Activated CD8-positive, alpha-beta memory T cell treated with anti-CD3 and anti-CD28 coated beads, Interleukin-2, amount 50 U/mL, for 4 hours (primary cell): ENCODE measurements around the gene USP10.
A peak's percentile ranks its signal among the peaks of the same experiment; 100 is the strongest.

ENCODE experiments used
- DNase-seq: peaks from one replicate; pipeline ENCODE4 v3.0.0-alpha.2; 2020

USP10 gene

GRCh38 chr16:84700446-84701300, 873 bp downstream of the USP10 start:
- DNase-seq = peak; percentile 24

GRCh38 chr16:84703681-84704080, 3.9 kb downstream of the USP10 start:
- DNase-seq = no peak

DNA sequence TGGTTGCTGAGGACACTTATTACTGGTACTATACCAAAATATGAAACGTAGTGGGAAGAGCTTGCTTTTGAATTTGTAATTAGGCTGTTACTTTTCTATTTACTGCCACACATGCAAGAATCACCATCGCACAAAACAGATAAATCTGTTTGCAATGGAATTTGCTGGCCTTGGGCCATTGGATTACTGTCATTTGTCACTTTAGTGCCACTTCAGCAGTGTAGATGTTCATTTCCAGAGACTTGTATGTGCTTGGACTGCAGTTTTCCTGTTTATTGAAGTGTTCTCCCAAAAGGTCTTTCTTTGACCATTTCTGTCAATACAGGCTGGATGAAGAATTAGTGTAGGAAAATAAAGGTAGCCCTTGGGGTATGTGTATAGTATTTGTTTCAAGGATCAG, 4.5 kb downstream of the USP10 start:
- DNase-seq = no peak

DNA sequence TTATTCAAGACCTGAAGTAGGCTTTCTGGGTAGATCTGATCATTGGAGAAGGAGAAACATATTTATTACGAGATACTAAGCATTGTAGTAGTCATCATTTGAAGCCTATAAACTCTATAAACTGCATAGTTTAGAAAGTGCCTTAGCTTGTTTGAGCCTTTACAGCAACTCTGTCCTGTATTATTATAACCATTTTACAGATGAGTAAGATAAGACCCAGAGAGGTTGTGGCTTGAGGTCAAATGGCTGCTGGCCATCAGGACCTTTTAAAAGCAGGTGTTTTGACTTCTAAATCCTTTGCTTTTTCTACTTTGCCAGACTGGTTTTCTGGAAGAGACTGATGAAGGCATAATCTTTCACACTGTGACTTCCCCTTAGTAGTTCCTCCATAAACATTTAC, 7.1 kb downstream of the USP10 start:
- no peak for DNase-seq

GRCh38 chr16:84709609-84710008, 9.8 kb downstream of the USP10 start:
- DNase-seq = no peak

- no peak for DNase-seq
Observed at GRCh38 chr16:84710686-84711085, 10.9 kb downstream of the USP10 start.

- DNase-seq = no peak
Observed at GRCh38 chr16:84712138-84712671, 12.4 kb downstream of the USP10 start.

DNA sequence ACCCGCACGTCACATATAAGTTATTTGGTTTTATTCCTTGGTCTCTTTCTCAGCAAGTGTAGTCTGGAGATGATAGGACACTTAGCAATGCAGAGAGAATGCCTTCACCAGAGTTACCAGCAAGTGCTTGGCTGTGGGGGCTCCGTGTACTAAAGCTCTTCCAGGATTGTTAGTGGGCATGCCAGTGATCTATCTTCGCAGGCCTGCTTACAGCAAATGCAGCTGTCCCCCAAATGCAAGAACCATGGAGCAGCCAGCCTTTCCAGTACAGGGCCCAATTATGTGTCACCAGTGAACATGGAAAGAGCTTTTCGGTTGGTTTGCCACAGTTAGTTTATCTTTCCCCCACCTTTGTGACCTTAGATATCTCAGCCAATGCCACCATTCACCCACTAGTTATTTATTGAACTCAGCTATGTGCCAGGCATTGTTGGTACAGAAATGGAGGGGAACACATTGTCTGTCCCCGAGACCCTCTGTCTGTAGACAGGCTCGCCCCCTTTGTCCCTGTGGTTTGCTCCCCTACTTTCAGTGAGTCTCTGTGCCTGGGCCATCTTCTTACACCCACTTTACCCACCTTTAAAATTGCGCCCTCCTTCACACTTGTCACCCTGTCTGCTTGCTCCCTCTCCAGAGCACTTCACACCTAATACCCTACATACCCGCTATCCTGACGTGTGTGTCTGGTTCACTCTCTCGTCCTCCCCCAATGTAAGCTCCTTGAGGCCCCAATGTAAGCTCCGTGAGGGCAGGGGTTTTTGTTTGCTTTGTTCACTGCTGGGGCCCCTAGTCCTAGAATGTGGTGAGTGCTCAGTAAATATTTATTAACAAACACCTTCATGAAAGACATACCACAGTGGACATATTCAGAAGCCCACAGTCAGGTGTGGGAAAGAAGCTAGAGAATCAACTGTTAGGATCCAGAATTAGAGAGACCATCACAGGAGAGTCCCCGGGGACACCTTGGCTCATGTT, 13.3 kb downstream of the USP10 start:
- no peak for DNase-seq

DNA sequence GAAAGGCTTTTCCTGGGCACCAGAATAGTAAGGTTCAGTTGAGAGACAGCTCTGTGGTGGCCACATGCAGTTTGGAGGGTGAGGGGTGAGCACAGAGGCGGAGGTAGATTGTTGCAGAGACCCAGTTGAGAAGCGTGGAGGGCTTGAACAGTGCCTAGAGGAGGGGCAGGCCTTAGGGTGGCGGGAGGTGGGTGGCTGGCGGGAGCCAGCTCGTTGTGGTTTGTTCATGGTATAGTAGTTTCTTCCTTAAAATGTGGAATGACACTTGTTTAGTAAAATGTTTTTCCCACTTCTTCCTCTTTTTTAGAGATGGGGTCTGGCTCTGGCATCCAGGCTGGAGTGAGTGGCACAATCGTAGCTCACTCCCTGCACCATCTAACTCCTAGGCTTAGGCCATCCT, 14.2 kb downstream of the USP10 start:
- no peak for DNase-seq

- DNase-seq = no peak
Observed at GRCh38 chr16:84715424-84715823, 15.6 kb downstream of the USP10 start.

GRCh38 chr16:84715854-84716253, 16.1 kb downstream of the USP10 start:
- DNase-seq = no peak

DNA sequence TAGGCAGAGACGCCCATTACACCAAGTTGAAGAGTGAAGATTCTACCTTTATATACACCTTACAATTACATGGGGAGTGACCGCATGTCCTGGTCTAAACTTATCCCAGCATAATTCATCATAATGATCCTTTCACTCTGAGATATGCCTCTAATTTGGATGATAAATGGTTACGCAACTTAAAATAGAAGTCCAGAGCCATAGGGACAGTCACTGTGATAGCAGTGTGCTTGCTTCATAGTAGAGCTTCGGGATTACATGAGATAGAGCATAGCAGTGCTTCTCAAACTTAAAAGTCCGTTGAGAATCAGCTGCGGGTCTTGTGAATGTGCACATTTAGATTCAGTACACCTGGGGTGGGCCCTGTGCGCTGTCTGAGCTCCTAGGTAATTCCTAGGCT, 16.9 kb downstream of the USP10 start:
- no peak for DNase-seq

DNA sequence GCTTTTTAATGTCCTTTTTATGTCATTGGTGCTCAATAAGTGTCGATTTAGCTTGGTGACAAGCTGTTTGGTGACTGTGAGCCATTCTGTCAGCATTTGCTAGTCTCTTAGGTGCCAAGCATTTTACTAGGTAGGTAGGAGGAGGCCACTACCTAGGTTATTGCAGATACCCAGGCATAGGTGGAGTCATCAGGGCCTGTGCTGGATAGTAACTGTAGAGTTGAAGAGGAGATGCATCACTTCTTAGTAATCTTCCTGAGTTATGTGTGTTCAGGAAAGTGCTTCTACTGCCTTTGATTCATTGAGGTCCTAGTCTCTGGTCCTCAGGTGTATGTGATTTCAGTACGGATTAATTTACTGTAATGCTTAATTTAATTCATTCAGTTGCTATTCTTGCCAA, 17.7 kb downstream of the USP10 start:
- no peak for DNase-seq

- no peak for DNase-seq
Observed at GRCh38 chr16:84720177-84720579, 20.4 kb downstream of the USP10 start.

- DNase-seq = no peak
Observed at GRCh38 chr16:84722068-84722467, 22.3 kb downstream of the USP10 start.

DNA sequence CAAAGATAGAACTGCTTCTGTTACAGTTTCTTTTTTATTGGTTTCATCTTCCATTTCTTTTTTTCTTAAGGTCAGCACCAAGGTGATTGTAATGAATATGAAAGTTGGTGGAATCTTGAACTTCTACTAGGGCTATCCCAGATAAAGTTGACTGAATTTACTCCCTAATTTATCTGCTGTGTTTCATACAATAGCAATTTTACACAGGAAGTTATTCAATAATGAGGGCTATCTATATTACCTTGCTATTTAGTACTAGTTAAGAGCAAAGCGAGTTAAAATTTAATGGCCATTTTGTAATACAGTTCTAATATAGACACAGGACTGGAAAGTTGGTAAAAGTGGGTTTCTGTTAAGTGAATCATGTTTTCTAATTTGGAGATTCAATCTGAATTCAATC, 24.1 kb downstream of the USP10 start:
- no peak for DNase-seq

- no peak for DNase-seq
Observed at GRCh38 chr16:84724606-84725309, 25.0 kb downstream of the USP10 start.

GRCh38 chr16:84725481-84726078, 25.8 kb downstream of the USP10 start:
- DNase-seq = no peak

DNA sequence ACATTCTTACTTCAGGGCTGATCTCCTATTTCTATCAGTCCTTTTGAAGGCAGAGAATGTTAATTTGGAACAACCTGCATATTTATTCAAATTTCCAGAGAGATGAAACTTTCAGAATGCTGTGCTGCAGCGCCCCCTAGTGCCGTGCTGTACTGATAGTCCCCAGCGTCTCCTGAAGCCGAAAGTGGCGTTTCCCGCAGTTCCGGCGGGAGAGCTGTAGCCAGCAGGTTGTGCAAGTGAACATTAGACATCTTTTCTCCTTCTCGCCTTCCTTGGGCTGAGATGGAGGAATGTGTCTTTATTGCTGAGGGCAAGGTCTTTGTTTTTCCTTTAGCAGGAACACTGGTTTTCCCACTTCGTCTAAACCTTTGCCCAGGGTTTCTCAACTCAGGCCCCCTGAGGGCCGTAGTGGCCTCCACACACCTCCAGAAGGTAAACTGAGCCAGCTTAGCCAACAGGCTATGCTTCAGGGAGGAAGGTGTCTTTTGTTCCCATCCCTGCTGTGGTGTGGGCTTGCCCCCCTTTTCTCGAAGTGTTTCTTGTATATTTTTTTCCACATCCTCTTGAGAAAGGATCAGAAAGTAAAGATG, 26.4 kb downstream of the USP10 start:
- peak; percentile 86 for DNase-seq

DNA sequence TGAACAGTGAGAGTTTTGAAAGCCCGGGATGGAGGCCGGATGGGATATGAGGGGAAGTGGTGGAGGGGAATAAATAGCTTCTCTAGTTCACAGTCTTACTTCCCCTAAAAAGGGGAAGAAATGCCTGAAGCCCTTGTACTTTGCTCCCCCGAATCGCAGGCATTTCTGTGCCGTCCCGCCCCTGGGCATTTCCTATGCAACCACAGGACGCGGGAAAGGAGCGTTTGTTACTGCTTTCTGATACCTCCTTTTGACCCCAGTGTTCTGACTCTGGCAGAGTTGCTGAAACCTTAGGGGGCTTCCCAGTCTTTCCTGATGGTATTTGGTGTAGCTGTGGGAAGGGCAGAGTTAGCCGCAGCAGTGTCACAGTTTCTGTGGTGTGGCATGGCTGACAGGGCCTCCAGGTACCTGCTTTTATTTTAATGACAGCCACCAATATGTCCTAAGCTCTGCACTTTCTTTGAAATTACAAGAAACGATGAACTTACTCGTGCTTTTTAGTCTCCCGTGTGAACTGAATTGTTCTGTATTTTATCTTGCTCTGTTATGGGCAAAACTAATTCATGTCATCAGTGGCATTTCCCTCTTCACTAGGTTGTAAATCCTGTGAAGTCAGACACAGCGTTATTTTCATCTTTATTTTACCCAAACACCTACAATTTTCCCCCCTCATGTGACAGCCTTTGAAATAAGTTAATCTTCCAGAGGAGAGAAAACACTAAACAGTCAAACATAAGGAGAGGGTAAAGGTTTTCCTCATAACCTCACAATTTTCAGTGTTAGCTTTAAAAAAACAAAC, 27.1 kb downstream of the USP10 start:
- DNase-seq = no peak

DNA sequence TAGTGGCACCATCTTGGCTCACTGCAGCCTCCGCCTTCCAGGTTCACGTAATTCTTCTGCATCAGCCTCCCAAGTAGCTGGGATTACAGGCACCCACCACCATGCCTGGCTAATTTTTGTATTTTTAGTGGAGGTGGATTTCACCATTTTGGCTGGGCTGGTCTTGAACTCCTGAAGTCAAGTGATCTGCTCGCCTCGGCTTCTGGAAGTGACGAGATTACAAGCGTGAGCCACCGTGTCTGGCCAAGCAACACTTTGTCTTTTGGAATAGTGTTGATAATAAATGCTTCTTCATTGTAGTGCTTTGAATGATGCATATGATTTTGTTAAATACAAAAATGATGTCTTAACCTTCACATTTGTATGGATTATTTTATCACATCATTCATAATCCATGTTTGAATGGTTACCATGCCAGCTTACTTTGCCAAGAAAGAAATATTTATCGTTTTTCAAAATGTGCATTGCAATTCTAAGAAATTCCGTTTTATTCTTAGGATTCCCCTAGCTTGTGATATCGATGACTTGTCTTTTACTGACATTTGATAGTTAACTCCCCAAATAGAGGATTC, 29.1 kb downstream of the USP10 start:
- no peak for DNase-seq
